Panc1 (cell line): ENCODE results near the gene C5orf63. TPM values are rescaled to one million over a fixed set of nuclear protein-coding genes. Genes with fewer than 3 reads are reported as not detected.

Experiments used
- ATAC-seq: fragments of 200-7000 bp; cut with Tn5 transposase; 2 replicates; pipeline ENCODE4 v1.9.1; 2020; ENCODE audit warnings: mild to moderate bottlenecking, moderate library complexity
- BruUV-seq: library from RNA; stranded (reverse); fragments of 400-500 nt; replicated peaks from 2 replicates; lab custom pipeline; 2021; lab: Mats Ljungman, UMichigan
- CTCF ChIA-PET: fragments of 300-600 bp; sonication (Branson Sonifier 250); formaldehyde crosslinking; loops from one replicate; lab custom pipeline; 2022; ENCODE audit warnings: antibody characterized with exemption; lab: Charles Lee
- POLR2A ChIA-PET: fragments of 300-600 bp; sonication (Branson Sonifier 250); formaldehyde crosslinking; loops from one replicate; lab custom pipeline; 2022; ENCODE audit warnings: antibody characterized with exemption; lab: Charles Lee
- DNase-seq: peaks from one replicate; pipeline ENCODE4 v3.0.0-alpha.2; 2010; ENCODE audit warnings: low read depth, low spot score
- H3K27ac ChIP-seq: 2 replicates; pipeline ENCODE4 v1.5.1; 2011; ENCODE audit warnings: mild to moderate bottlenecking, low read length, inconsistent platforms
- H3K27me3 ChIP-seq: fragments of 200-500 bp; sonication (Bioruptor generic); 2 replicates; pipeline ENCODE4 v1.6.0; 2014; ENCODE audit warnings: low read length, inconsistent platforms; ENCODE audit not compliant: control insufficient read depth, insufficient read depth
- H3K36me3 ChIP-seq: fragments of 200-500 bp; sonication (Bioruptor generic); 2 replicates; pipeline ENCODE4 v1.5.1; 2014; ENCODE audit warnings: inconsistent platforms, mild to moderate bottlenecking, low read length, moderate library complexity; ENCODE audit not compliant: control insufficient read depth, insufficient read depth
- H3K4me1 ChIP-seq: 2 replicates; pipeline ENCODE4 v1.5.1; 2011; ENCODE audit warnings: inconsistent platforms, mild to moderate bottlenecking, low read length, moderate library complexity; ENCODE audit not compliant: control insufficient read depth, insufficient read depth
- H3K4me3 ChIP-seq, 2 experiments: 2 replicates each; pipeline ENCODE4 v1.5.1; 2011 to 2012; ENCODE audit warnings: low read depth in 2 of 2, low read length in 2 of 2, mild to moderate bottlenecking in 2 of 2, inconsistent platforms in 1 of 2, moderate library complexity in 1 of 2
- H3K9me3 ChIP-seq: fragments of 200-500 bp; sonication (Bioruptor generic); 2 replicates; pipeline ENCODE4 v1.5.1; 2014; ENCODE audit warnings: low read depth, mild to moderate bottlenecking, inconsistent platforms, low read length, moderate library complexity; ENCODE audit not compliant: control insufficient read depth, insufficient read depth
- CTCF ChIP-seq: fragments of 450-650 bp; IDR thresholded peaks from 2 replicates; pipeline ENCODE4 v1.5.1; 2017; ENCODE audit warnings: mild to moderate bottlenecking
- POLR2AphosphoS5 ChIP-seq: IDR thresholded peaks from 2 replicates; pipeline ENCODE4 v1.6.1; 2012; ENCODE audit warnings: mild to moderate bottlenecking, low read depth, low read length, moderate library complexity
- REST ChIP-seq, 2 experiments: IDR thresholded peaks; 2 replicates each; pipeline ENCODE4 v1.6.1; 2011 to 2012; ENCODE audit warnings: low read depth in 2 of 2, control low read depth in 1 of 2, low read length in 1 of 2, mild to moderate bottlenecking in 1 of 2, moderate library complexity in 1 of 2; ENCODE audit not compliant: insufficient read depth in 1 of 2
- SIN3A ChIP-seq: IDR thresholded peaks from 2 replicates; pipeline ENCODE4 v1.6.1; 2012; ENCODE audit warnings: low read depth, mild to moderate bottlenecking, low read length, moderate library complexity, borderline replicate concordance; ENCODE audit not compliant: insufficient read depth
- TCF7L2 ChIP-seq: IDR thresholded peaks from 2 replicates; pipeline ENCODE4 v1.6.1; 2011; ENCODE audit warnings: mild to moderate bottlenecking, low read depth, low read length, inconsistent platforms
- in situ Hi-C: cut with HindIII; loops from 2 replicates; pipeline ENCODE4 v1.10.0; 2016; ENCODE audit warnings: low sequenced_read_pairs, low pct_unique_long_range_greater_than_20kb
- intact Hi-C: fragments of 100-400 bp; cut with micrococcal nuclease; formaldehyde crosslinking; loops from one replicate; pipeline ENCODE4 v1.10.0; 2022; ENCODE audit not compliant: unreplicated experiment
- total RNA-seq: library from RNA; stranded (reverse); gene quantifications from one replicate; pipeline ENCODE4 v1.2.1, GENCODE V29; 2021; ENCODE audit not compliant: unreplicated experiment

The C5orf63 gene
- total RNA-seq, 1 experiment from 2014 or later, result 9.8 TPM

- POLR2A ChIA-PET, result no interaction called here
- intact Hi-C loops (loop anchor here (2.0 kb wide), 1 partner anchor 60 kb away; no protein-coding TSS in a partner anchor), in situ Hi-C loops (no loop called here)
- H3K9me3 ChIP-seq, result no peaks in the 10 kb centered on the region
- H3K27ac ChIP-seq, result no peak overlapping the region
- ATAC-seq (no peak), DNase-seq (no peak)
- CTCF ChIA-PET, result no interaction called here
- BruUV-seq, result no TSS peak
- no peak for TF ChIP-seq TCF7L2
- TF ChIP-seq REST (IDR thresholded peaks at IDR 0.05; ENCODE audit: insufficient read depth in 1 of 2, low read depth in 2 of 2, low read length in 1 of 2), result no peak
- no peak for TF ChIP-seq POLR2AphosphoS5
- TF ChIP-seq CTCF, result no peak
- no peak for TF ChIP-seq SIN3A
- H3K27me3 ChIP-seq, result no peaks in the 10 kb centered on the region
- H3K4me1 ChIP-seq, result no peaks in the 10 kb centered on the region
- no peak overlapping the region for H3K4me3 ChIP-seq
- no peaks in the 10 kb centered on the region for H3K36me3 ChIP-seq
Measured at GRCh38 chr5:127002390-127002789, 70.9 kb downstream of the C5orf63 start.

- ChIA-PET CTCF (no interaction called here), POLR2A (no interaction called here)
- intact Hi-C loops, result loop anchor here (2.0 kb wide), 1 partner anchor 61 kb away; no protein-coding TSS in a partner anchor
- Histone ChIP-seq H3K4me3 (no peak overlapping the region), H3K9me3 (no peaks in the 10 kb centered on the region), H3K27ac (no peak overlapping the region), H3K4me1 (no peaks in the 10 kb centered on the region), H3K27me3 (no peaks in the 10 kb centered on the region), H3K36me3 (no peaks in the 10 kb centered on the region)
- no peak for DNase-seq
- no peak for ATAC-seq
- in situ Hi-C loops, result no loop called here
- no peak for TF ChIP-seq TCF7L2
- TF ChIP-seq CTCF, result no peak
- TF ChIP-seq POLR2AphosphoS5, result no peak
- no peak for TF ChIP-seq REST (IDR thresholded peaks at IDR 0.05; ENCODE audit: insufficient read depth in 1 of 2, low read depth in 2 of 2, low read length in 1 of 2)
- no peak for TF ChIP-seq SIN3A
- BruUV-seq, result no TSS peak
Measured at GRCh38 chr5:127001621-127002296, 71.5 kb downstream of the C5orf63 start.
